Retina (tissue), 1 donor: Measurements from ENCODE around the gene ELMO1.
"Not testable (repeated sequence)": the region's sequence is repeated elsewhere in the genome, so short reads cannot be mapped to it uniquely, and the experiment has no call there.

Experiments used
- DNase-seq: peaks from one replicate; pipeline ENCODE4 v3.0.0-alpha.2; 2016

The ELMO1 gene

GRCh38 chr7:37160656-37161055, 288.0 kb downstream of the ELMO1 start:
- no peak for DNase-seq

- no peak for DNase-seq
Observed at GRCh38 chr7:37153376-37153775, 295.3 kb downstream of the ELMO1 start.

- no peak for DNase-seq
Observed at GRCh38 chr7:37151741-37152413, 296.8 kb downstream of the ELMO1 start.

GRCh38 chr7:37150856-37151255, 297.8 kb downstream of the ELMO1 start:
- no peak for DNase-seq

DNA sequence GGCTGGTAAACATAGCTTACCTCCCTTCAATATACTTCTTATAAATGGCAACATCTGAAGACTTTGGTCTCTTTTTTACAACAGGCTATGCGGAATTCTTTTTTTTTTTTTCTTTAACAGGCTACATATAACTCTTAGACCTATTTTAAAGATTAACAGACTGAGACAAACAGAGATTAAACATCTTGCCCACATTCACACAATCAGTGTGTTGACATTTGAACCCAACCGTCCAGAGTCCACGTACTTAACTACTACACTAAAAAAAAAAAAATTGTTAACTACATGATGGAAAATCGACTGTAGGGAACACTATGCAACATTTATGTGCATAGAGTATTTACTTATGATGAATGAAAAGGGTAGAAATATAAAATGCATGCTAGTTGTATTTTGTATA, 298.5 kb downstream of the ELMO1 start:
- DNase-seq = no peak

GRCh38 chr7:37149773-37150124, 298.9 kb downstream of the ELMO1 start:
- DNase-seq = no peak

DNA sequence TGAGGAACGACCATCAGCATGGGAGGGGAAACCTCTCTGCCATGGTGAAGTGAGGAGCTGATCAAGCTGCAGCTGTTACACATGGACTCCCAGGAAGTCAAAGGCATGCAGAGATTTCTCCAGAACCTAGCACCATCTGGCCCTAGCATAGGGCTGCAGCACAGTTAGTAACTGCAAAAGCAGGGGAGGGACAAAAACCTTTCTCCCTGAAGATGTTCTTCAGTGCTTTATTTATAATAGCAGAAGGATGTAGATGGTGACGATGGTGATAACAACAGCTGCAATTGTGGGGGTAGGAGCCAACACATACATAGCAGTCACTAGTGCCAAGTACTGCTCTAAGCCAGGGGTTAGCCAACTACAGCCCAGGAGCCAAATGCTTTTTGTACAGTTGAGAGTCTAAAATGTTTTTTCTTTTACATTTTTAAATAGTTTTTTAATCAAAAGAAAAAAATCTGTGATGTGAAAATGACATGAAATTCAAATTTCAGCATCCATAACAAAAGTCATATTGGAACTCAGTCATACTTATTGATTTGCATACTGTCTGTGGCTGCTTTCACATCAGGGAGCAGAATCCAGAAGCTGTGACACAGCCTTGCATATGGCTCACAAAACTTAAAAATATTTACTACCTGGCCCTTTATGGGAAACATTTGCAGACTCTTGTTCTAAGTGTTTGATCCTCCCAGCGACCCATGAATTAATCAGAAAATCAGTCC, 299.5 kb downstream of the ELMO1 start:
- DNase-seq = no peak

DNA sequence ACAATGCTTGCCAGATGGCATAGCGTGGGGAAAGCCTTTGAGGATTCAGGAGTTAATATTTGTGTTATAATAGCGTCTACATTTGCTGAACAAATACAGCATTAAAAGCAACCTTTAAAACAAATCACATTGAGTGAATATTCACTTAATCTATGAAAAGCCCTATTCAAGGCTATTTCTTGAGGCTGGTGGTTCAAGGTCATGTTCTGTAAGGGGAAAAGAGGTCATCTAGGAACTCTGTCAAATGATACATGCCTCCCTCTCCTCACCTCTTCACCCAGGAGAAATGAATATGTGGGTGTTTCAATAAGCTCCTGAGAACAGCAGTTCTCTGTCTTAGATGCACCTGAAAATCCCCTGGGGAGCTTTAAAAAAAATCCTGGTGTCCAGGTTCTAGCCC, 303.0 kb downstream of the ELMO1 start:
- DNase-seq = no peak

GRCh38 chr7:37144423-37144822, 304.2 kb downstream of the ELMO1 start:
- no peak for DNase-seq

GRCh38 chr7:37142958-37143357, 305.7 kb downstream of the ELMO1 start:
- no peak for DNase-seq

GRCh38 chr7:37141742-37142141, 306.9 kb downstream of the ELMO1 start:
- no peak for DNase-seq

DNA sequence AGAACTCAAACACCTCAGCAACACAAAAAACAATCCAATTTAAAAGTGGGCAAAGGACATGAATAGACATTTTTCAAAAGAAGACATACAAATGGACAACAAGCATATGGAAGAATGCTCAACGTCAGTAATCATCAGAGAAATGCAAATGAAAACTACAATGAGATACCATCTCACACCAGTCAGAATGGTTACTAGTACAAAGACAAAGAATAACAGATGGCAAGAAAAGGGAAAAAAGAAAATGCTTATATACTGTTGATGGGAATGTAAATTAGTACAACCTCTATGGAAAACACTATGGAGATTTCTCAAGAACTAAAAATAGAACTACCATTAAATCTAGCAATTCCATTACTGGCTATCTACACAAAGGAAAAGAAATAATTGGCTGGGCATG, 314.8 kb downstream of the ELMO1 start:
- DNase-seq = not testable (repeated sequence)

- DNase-seq = no peak
Observed at GRCh38 chr7:37131855-37132254, 316.8 kb downstream of the ELMO1 start.

DNA sequence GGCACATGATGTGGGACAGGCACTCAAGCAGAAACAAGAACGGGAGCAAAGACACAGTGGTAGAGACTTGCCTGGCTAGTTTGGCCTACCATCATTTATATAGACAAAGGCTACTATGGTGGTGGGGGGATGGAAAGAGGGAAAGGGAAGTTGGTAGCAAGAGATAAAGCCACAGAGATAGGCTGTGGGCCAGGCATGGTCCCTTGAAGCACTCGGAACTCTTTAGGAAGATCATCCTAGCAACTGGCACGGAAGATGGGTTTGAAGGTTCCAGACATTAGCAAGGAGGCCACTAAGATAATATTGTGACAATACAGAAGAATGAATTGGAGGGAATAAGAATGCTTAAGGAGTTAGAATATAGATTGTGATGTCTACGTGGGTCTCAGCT, 319.6 kb downstream of the ELMO1 start:
- DNase-seq = no peak

GRCh38 chr7:37128327-37129034, 320.2 kb downstream of the ELMO1 start:
- DNase-seq = no peak

DNA sequence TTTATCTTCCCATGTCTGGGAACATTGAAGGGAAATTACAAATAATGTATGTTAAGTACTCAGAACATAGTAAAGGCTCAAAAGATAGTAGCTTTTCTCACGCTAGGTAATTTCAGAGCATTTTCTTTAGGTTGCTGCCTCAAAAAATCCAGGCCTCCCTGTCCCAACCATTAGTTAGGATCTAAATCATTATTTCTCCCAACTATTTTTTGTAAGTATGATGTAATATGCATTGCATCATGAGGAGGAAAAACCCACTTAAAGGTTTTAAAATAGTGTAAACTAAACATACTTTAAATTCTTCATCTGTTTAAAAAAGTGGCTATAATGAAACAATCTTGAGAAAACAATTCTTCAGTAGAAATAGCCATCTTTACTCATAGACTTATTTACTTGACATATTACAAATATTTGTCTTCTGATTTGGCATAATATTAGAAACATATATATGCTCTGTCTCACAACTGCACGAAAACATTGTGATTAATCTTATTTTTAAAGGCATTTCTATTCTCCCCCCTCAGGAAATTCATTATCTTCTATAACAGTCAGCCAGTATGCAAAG, 329.3 kb downstream of the ELMO1 start:
- no peak for DNase-seq

GRCh38 chr7:37118004-37118403, 330.7 kb downstream of the ELMO1 start:
- no peak for DNase-seq

- DNase-seq = no peak
Observed at GRCh38 chr7:37117292-37117691, 331.4 kb downstream of the ELMO1 start.

GRCh38 chr7:37116093-37116701, 332.5 kb downstream of the ELMO1 start:
- no peak for DNase-seq

- no peak for DNase-seq
Observed at GRCh38 chr7:37113661-37114355, 334.9 kb downstream of the ELMO1 start.

- DNase-seq = no peak
Observed at GRCh38 chr7:37112876-37113275, 335.8 kb downstream of the ELMO1 start.

DNA sequence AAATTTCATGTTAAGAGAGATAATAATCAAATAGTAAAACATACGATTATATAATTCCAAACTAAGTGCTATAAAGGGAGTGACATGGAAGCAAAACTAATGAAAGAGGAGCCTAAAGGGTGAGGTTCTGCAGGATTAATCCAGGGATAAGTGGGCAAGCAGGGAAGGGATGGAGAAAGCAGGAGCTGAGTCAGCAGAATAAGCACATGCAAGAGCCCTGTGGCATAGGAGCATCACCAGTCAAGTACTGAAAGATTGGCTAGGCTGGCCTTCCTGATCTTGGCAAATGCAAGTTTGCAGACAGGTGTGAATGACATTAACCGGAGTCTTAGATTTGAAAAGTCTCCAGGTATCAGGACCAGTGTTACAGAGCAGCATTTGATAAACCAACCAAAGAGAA, 336.4 kb downstream of the ELMO1 start:
- no peak for DNase-seq

GRCh38 chr7:37111459-37111858, 337.2 kb downstream of the ELMO1 start:
- no peak for DNase-seq
